Endothelial cell of umbilical vein (primary cell): ENCODE measurements around the gene OR5B21.

Source experiments
- EZH2 ChIP-seq: IDR thresholded peaks from 2 replicates; pipeline ENCODE4 v1.6.1; 2012; ENCODE audit warnings: borderline replicate concordance, low read depth, mild to moderate bottlenecking, moderate library complexity, low read length, inconsistent platforms; ENCODE audit not compliant: severe bottlenecking
- FOS ChIP-seq: IDR thresholded peaks from 2 replicates; pipeline ENCODE4 v1.6.1; 2011; ENCODE audit warnings: mild to moderate bottlenecking, low read length, moderate library complexity, borderline replicate concordance; ENCODE audit not compliant: insufficient read depth
- JUN ChIP-seq: IDR thresholded peaks from 2 replicates; pipeline ENCODE4 v1.6.1; 2011; ENCODE audit warnings: borderline replicate concordance, low read depth; ENCODE audit not compliant: insufficient read length, insufficient read depth
- MAX ChIP-seq: IDR thresholded peaks from 2 replicates; pipeline ENCODE4 v1.6.1; 2011; ENCODE audit not compliant: insufficient read depth, insufficient read length
- POLR2A ChIP-seq: IDR thresholded peaks from 2 replicates; pipeline ENCODE4 v1.6.1; 2012; ENCODE audit warnings: low read depth, mild to moderate bottlenecking, control low read depth, low read length
- POLR2AphosphoS5 ChIP-seq: IDR thresholded peaks from 2 replicates; pipeline ENCODE4 v1.6.1; 2012; ENCODE audit warnings: low read depth, mild to moderate bottlenecking, control low read depth, low read length, moderate library complexity; ENCODE audit not compliant: insufficient read depth
- TF ChIP-seq, protein P1 (sequence below), 2 donors: IDR thresholded peaks; 1 replicate in 1 of 2; 2 replicates in 1 of 2; pipeline ENCODE4 v1.5.1; 2011; ENCODE audit warnings: low read length in 2 of 2, mild to moderate bottlenecking in 2 of 2, moderate library complexity in 2 of 2, control low read depth in 1 of 2, inconsistent platforms in 1 of 2, low read depth in 1 of 2; ENCODE audit not compliant: insufficient read depth in 1 of 2; ENCODE audit errors: extremely low read depth in 1 of 2

- TF ChIP-seq, protein P1, sequence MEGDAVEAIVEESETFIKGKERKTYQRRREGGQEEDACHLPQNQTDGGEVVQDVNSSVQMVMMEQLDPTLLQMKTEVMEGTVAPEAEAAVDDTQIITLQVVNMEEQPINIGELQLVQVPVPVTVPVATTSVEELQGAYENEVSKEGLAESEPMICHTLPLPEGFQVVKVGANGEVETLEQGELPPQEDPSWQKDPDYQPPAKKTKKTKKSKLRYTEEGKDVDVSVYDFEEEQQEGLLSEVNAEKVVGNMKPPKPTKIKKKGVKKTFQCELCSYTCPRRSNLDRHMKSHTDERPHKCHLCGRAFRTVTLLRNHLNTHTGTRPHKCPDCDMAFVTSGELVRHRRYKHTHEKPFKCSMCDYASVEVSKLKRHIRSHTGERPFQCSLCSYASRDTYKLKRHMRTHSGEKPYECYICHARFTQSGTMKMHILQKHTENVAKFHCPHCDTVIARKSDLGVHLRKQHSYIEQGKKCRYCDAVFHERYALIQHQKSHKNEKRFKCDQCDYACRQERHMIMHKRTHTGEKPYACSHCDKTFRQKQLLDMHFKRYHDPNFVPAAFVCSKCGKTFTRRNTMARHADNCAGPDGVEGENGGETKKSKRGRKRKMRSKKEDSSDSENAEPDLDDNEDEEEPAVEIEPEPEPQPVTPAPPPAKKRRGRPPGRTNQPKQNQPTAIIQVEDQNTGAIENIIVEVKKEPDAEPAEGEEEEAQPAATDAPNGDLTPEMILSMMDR (IDR thresholded peaks at IDR 0.05; ENCODE audit: extremely low read depth in 1 of 2, insufficient read depth in 1 of 2, low read depth in 1 of 2, low read length in 2 of 2) = no peak
- no peak for TF ChIP-seq JUN
- TF ChIP-seq POLR2A = no peak
- TF ChIP-seq EZH2 = no peak
- no peak for TF ChIP-seq POLR2AphosphoS5
- no peak for TF ChIP-seq FOS
- no peak for TF ChIP-seq MAX
These were observed 3.7 kb upstream of the OR5B21 start for GRCh38 chr11:58511636-58512035.
